Hypothalamus (tissue), 51 donors: Measurements from ENCODE around the gene ACVR2B.
A peak's percentile ranks its signal among the peaks of the same experiment; 100 is the strongest.
"Not testable (repeated sequence)": the region's sequence is repeated elsewhere in the genome, so short reads cannot be mapped to it uniquely, and the experiment has no call there.

Source experiments
- DNase-seq, 51 donors: peaks; one replicate each; lab custom pipeline; 2025; lab: John Stamatoyannopoulos, UW

Gene ACVR2B

GRCh38 chr3:38453075-38453912 lies at the start of gene ACVR2B:
Gene ACVR2B, plus strand, starts transcription at chr3:38453890. Its CDS starts 433 bp downstream, at chr3:38454323.
- peak; percentile 36 to 94 (median 81) for DNase-seq

GRCh38 chr3:38404286-38404685 lies 49.4 kb upstream of the ACVR2B start:
- DNase-seq = no peak

GRCh38 chr3:38411591-38411990 lies 42.1 kb upstream of the ACVR2B start:
- DNase-seq = no peak

GRCh38 chr3:38420758-38421157 lies 32.9 kb upstream of the ACVR2B start:
- DNase-seq = not testable (repeated sequence)

- DNase-seq = no peak
These were observed 31.9 kb upstream of the ACVR2B start for GRCh38 chr3:38421679-38422336.

- not testable (repeated sequence) for DNase-seq
These were observed 26.8 kb upstream of the ACVR2B start for GRCh38 chr3:38426798-38427426.

GRCh38 chr3:38432871-38433658 lies 20.6 kb upstream of the ACVR2B start:
- DNase-seq = not testable (repeated sequence)

GRCh38 chr3:38433661-38434060 lies 20.0 kb upstream of the ACVR2B start:
- DNase-seq = not testable (repeated sequence)

GRCh38 chr3:38438436-38439069 lies 15.1 kb upstream of the ACVR2B start:
- not testable (repeated sequence) for DNase-seq

GRCh38 chr3:38443205-38443604 lies 10.5 kb upstream of the ACVR2B start:
- not testable (repeated sequence) for DNase-seq

GRCh38 chr3:38446085-38446686 lies 7.5 kb upstream of the ACVR2B start:
- DNase-seq = no peak

- no peak for DNase-seq
These were observed 6.9 kb upstream of the ACVR2B start for GRCh38 chr3:38446812-38447211.

GRCh38 chr3:38450853-38451252 lies 2.8 kb upstream of the ACVR2B start:
- DNase-seq = no peak

GRCh38 chr3:38453913-38454177 lies 155 bp downstream of the ACVR2B start:
- DNase-seq = peak in 1 of 51 donors; percentile 66

GRCh38 chr3:38454178-38454883 lies 641 bp downstream of the ACVR2B start:
- peak in 18 of 51 donors; percentile 15 to 71 (median 44) for DNase-seq

GRCh38 chr3:38454884-38455638 lies 1.4 kb downstream of the ACVR2B start:
- DNase-seq = peak in 42 of 51 donors; percentile 23 to 72 (median 51)

- DNase-seq = peak in 11 of 51 donors; percentile 32 to 58 (median 38)
These were observed 2.1 kb downstream of the ACVR2B start for GRCh38 chr3:38455639-38456430.
